C4-2B (cell line): ENCODE results near the gene CDKL1.
"Not testable (repeated sequence)": the region's sequence is repeated elsewhere in the genome, so short reads cannot be mapped to it uniquely, and the experiment has no call there.

Experiments used
- H3K27ac ChIP-seq: fragments of 450-650 bp; 2 replicates; pipeline ENCODE4 v1.5.1; 2017
- CTCF ChIP-seq: fragments of 450-650 bp; conservative IDR thresholded peaks from 2 replicates; pipeline ENCODE4 v1.5.1; 2017; ENCODE audit warnings: mild to moderate bottlenecking
- ZFX ChIP-seq: fragments of 450-650 bp; IDR thresholded peaks from 2 replicates; pipeline ENCODE4 v1.6.1; 2017

Gene CDKL1

GRCh38 chr14:50379563-50379962, 17.1 kb downstream of the CDKL1 start:
- TF ChIP-seq CTCF (no peak), ZFX (no peak)
- no peak overlapping the region for H3K27ac ChIP-seq

- no peak for TF ChIP-seq ZFX
- no peak for TF ChIP-seq CTCF
- no peak overlapping the region for H3K27ac ChIP-seq
These were observed 19.1 kb downstream of the CDKL1 start for GRCh38 chr14:50377550-50378085.

GRCh38 chr14:50375760-50376159, 20.9 kb downstream of the CDKL1 start:
- no peak overlapping the region for H3K27ac ChIP-seq
- no peak for TF ChIP-seq CTCF
- no peak for TF ChIP-seq ZFX

- H3K27ac ChIP-seq, result no peak overlapping the region
- no peak for TF ChIP-seq ZFX
- TF ChIP-seq CTCF, result no peak
These were observed 22.7 kb downstream of the CDKL1 start for GRCh38 chr14:50373959-50374358.

- no peak overlapping the region for H3K27ac ChIP-seq
- no peak for TF ChIP-seq ZFX
- TF ChIP-seq CTCF, result no peak
These were observed 25.1 kb downstream of the CDKL1 start for GRCh38 chr14:50371546-50371945.

- no peak for TF ChIP-seq ZFX
- TF ChIP-seq CTCF, result no peak
- H3K27ac ChIP-seq, result no peak overlapping the region
These were observed 30.1 kb downstream of the CDKL1 start for GRCh38 chr14:50366589-50366988.

- TF ChIP-seq CTCF, result no peak
- no peak for TF ChIP-seq ZFX
- no peak overlapping the region for H3K27ac ChIP-seq
These were observed 30.6 kb downstream of the CDKL1 start for GRCh38 chr14:50366115-50366514.

GRCh38 chr14:50365572-50365971, 31.1 kb downstream of the CDKL1 start:
- not testable (repeated sequence) for H3K27ac ChIP-seq
